Panc1 (cell line): ENCODE results near the gene PRRT3. TPM values are rescaled to one million over a fixed set of nuclear protein-coding genes. Genes with fewer than 3 reads are reported as not detected.

Experiments
- ATAC-seq: fragments of 200-7000 bp; cut with Tn5 transposase; 2 replicates; pipeline ENCODE4 v1.9.1; 2020; ENCODE audit warnings: mild to moderate bottlenecking, moderate library complexity
- BruUV-seq: library from RNA; stranded (reverse); fragments of 400-500 nt; replicated peaks from 2 replicates; lab custom pipeline; 2021; lab: Mats Ljungman, UMichigan
- CTCF ChIA-PET: fragments of 300-600 bp; sonication (Branson Sonifier 250); formaldehyde crosslinking; loops from one replicate; lab custom pipeline; 2022; ENCODE audit warnings: antibody characterized with exemption; lab: Charles Lee
- POLR2A ChIA-PET: fragments of 300-600 bp; sonication (Branson Sonifier 250); formaldehyde crosslinking; loops from one replicate; lab custom pipeline; 2022; ENCODE audit warnings: antibody characterized with exemption; lab: Charles Lee
- DNase-seq: peaks from one replicate; pipeline ENCODE4 v3.0.0-alpha.2; 2010; ENCODE audit warnings: low read depth, low spot score
- H3K27ac ChIP-seq: 2 replicates; pipeline ENCODE4 v1.5.1; 2011; ENCODE audit warnings: mild to moderate bottlenecking, low read length, inconsistent platforms
- H3K27me3 ChIP-seq: fragments of 200-500 bp; sonication (Bioruptor generic); 2 replicates; pipeline ENCODE4 v1.6.0; 2014; ENCODE audit warnings: low read length, inconsistent platforms; ENCODE audit not compliant: control insufficient read depth, insufficient read depth
- H3K36me3 ChIP-seq: fragments of 200-500 bp; sonication (Bioruptor generic); 2 replicates; pipeline ENCODE4 v1.5.1; 2014; ENCODE audit warnings: inconsistent platforms, mild to moderate bottlenecking, low read length, moderate library complexity; ENCODE audit not compliant: control insufficient read depth, insufficient read depth
- H3K4me1 ChIP-seq: 2 replicates; pipeline ENCODE4 v1.5.1; 2011; ENCODE audit warnings: inconsistent platforms, mild to moderate bottlenecking, low read length, moderate library complexity; ENCODE audit not compliant: control insufficient read depth, insufficient read depth
- H3K4me3 ChIP-seq, 2 experiments: 2 replicates each; pipeline ENCODE4 v1.5.1; 2011 to 2012; ENCODE audit warnings: low read depth in 2 of 2, low read length in 2 of 2, mild to moderate bottlenecking in 2 of 2, inconsistent platforms in 1 of 2, moderate library complexity in 1 of 2
- H3K9me3 ChIP-seq: fragments of 200-500 bp; sonication (Bioruptor generic); 2 replicates; pipeline ENCODE4 v1.5.1; 2014; ENCODE audit warnings: low read depth, mild to moderate bottlenecking, inconsistent platforms, low read length, moderate library complexity; ENCODE audit not compliant: control insufficient read depth, insufficient read depth
- CTCF ChIP-seq: fragments of 450-650 bp; IDR thresholded peaks from 2 replicates; pipeline ENCODE4 v1.5.1; 2017; ENCODE audit warnings: mild to moderate bottlenecking
- POLR2AphosphoS5 ChIP-seq: IDR thresholded peaks from 2 replicates; pipeline ENCODE4 v1.6.1; 2012; ENCODE audit warnings: mild to moderate bottlenecking, low read depth, low read length, moderate library complexity
- REST ChIP-seq, 2 experiments: IDR thresholded peaks; 2 replicates each; pipeline ENCODE4 v1.6.1; 2011 to 2012; ENCODE audit warnings: low read depth in 2 of 2, control low read depth in 1 of 2, low read length in 1 of 2, mild to moderate bottlenecking in 1 of 2, moderate library complexity in 1 of 2; ENCODE audit not compliant: insufficient read depth in 1 of 2
- SIN3A ChIP-seq: IDR thresholded peaks from 2 replicates; pipeline ENCODE4 v1.6.1; 2012; ENCODE audit warnings: low read depth, mild to moderate bottlenecking, low read length, moderate library complexity, borderline replicate concordance; ENCODE audit not compliant: insufficient read depth
- TCF7L2 ChIP-seq: IDR thresholded peaks from 2 replicates; pipeline ENCODE4 v1.6.1; 2011; ENCODE audit warnings: mild to moderate bottlenecking, low read depth, low read length, inconsistent platforms
- in situ Hi-C: cut with HindIII; loops from 2 replicates; pipeline ENCODE4 v1.10.0; 2016; ENCODE audit warnings: low sequenced_read_pairs, low pct_unique_long_range_greater_than_20kb
- intact Hi-C: fragments of 100-400 bp; cut with micrococcal nuclease; formaldehyde crosslinking; loops from one replicate; pipeline ENCODE4 v1.10.0; 2022; ENCODE audit not compliant: unreplicated experiment
- total RNA-seq: library from RNA; stranded (reverse); gene quantifications from one replicate; pipeline ENCODE4 v1.2.1, GENCODE V29; 2021; ENCODE audit not compliant: unreplicated experiment

PRRT3 gene
- total RNA-seq, 1 experiment from 2014 or later, result 1.1 TPM

- no peak overlapping the region for H3K27ac ChIP-seq
- DNase-seq (no peak), ATAC-seq (no peak)
- no peak overlapping the region for H3K4me3 ChIP-seq
- TF ChIP-seq POLR2AphosphoS5 (no peak), REST (IDR thresholded peaks at IDR 0.05; ENCODE audit: insufficient read depth in 1 of 2, low read depth in 2 of 2, low read length in 1 of 2) (no peak), SIN3A (no peak), TCF7L2 (no peak), CTCF (no peak)
- POLR2A ChIA-PET, result no interaction called here
- H3K36me3 ChIP-seq, result no peaks in the 10 kb centered on the region
- H3K27me3 ChIP-seq, result no peaks in the 10 kb centered on the region
- in situ Hi-C loops (no loop called here), intact Hi-C loops (no loop called here)
- BruUV-seq, result no TSS peak
- no peaks in the 10 kb centered on the region for H3K9me3 ChIP-seq
- no peaks in the 10 kb centered on the region for H3K4me1 ChIP-seq
- CTCF ChIA-PET, result no interaction called here
These were observed 3.6 kb upstream of the PRRT3 start for GRCh38 chr3:9955611-9956352.

- Histone ChIP-seq H3K4me1 (no peaks in the 10 kb centered on the region), H3K36me3 (no peaks in the 10 kb centered on the region), H3K27me3 (no peaks in the 10 kb centered on the region), H3K27ac (no peak overlapping the region), H3K9me3 (no peaks in the 10 kb centered on the region), H3K4me3 (no peak overlapping the region)
- TF ChIP-seq SIN3A (no peak), REST (IDR thresholded peaks at IDR 0.05; ENCODE audit: insufficient read depth in 1 of 2, low read depth in 2 of 2, low read length in 1 of 2) (no peak), CTCF (no peak), TCF7L2 (no peak), POLR2AphosphoS5 (no peak)
- ATAC-seq (no peak), DNase-seq (no peak)
- intact Hi-C loops (no loop called here), in situ Hi-C loops (no loop called here)
- CTCF ChIA-PET, result no interaction called here
- no TSS peak for BruUV-seq
- POLR2A ChIA-PET, result no interaction called here
These were observed 2.9 kb upstream of the PRRT3 start for GRCh38 chr3:9955067-9955502.
